Mammary epithelial cell (primary cell): ENCODE measurements around the gene KLK14.

Experiments
- CTCF ChIP-seq, 2 donors: IDR thresholded peaks in 1 of 2; conservative IDR thresholded peaks in 1 of 2; 2 replicates each; pipeline ENCODE4 v1.5.1; 2011 to 2012; ENCODE audit warnings: inconsistent platforms in 2 of 2, low read length in 2 of 2, mild to moderate bottlenecking in 2 of 2, control low read depth in 1 of 2, low read depth in 1 of 2; ENCODE audit not compliant: insufficient read depth in 1 of 2; ENCODE audit errors: extremely low read depth in 1 of 2
- EZH2 ChIP-seq: IDR thresholded peaks from 2 replicates; pipeline ENCODE4 v1.6.1; 2012; ENCODE audit warnings: low read length, inconsistent platforms, borderline replicate concordance

- no peak for TF ChIP-seq CTCF (conservative IDR thresholded peaks at IDR 0.05 in 1 of 2, IDR thresholded peaks at IDR 0.05 in 1 of 2; ENCODE audit: extremely low read depth in 1 of 2, insufficient read depth in 1 of 2, low read depth in 1 of 2, low read length in 2 of 2)
- no peak for TF ChIP-seq EZH2
Measured at GRCh38 chr19:51103926-51104341, 21.2 kb upstream of the KLK14 start.
